ENCODE results near the gene FAM171A1.

DNA sequence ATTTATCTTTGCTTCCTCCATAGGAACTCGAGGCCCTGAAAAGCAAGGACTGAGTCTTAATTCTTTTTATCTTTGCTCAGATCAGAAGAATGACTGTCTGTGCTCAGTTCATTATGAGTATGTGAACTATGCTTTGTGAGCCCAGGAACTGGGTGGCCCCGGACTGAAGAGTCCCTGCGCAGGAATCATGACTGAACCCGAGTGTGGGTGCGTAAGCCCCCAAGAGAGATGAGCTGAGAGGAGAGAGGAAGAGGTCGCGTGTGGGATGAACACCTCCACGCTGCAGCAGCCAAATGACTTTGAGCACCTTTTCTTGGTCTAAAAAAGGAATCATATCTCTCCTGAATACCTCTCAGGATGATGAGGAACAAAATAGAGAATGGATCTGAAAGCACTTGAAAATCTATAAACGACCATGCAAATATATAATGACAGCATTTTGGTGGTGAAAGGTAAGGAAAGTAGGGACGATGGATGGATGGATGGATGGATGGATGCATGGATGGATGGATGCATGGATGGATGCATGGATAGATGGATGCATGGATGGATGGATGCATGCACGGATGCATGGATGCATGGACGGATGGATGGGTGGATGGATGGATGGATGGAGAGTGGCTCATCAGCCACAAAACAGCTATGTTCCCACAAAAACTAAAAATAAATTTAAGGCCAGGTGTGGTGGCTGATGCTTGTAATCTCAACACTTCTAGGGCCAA, 19.8 kb downstream of the FAM171A1 start:
- TF ChIP-seq, protein P1, sequence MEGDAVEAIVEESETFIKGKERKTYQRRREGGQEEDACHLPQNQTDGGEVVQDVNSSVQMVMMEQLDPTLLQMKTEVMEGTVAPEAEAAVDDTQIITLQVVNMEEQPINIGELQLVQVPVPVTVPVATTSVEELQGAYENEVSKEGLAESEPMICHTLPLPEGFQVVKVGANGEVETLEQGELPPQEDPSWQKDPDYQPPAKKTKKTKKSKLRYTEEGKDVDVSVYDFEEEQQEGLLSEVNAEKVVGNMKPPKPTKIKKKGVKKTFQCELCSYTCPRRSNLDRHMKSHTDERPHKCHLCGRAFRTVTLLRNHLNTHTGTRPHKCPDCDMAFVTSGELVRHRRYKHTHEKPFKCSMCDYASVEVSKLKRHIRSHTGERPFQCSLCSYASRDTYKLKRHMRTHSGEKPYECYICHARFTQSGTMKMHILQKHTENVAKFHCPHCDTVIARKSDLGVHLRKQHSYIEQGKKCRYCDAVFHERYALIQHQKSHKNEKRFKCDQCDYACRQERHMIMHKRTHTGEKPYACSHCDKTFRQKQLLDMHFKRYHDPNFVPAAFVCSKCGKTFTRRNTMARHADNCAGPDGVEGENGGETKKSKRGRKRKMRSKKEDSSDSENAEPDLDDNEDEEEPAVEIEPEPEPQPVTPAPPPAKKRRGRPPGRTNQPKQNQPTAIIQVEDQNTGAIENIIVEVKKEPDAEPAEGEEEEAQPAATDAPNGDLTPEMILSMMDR (IDR thresholded peaks at IDR 0.05; ENCODE audit: low read length), result no peak
- no peak for TF ChIP-seq EZH2 (optimal IDR thresholded peaks at IDR 0.05; ENCODE audit: low read depth, low read length)
- no peak for TF ChIP-seq EZH2phosphoT487 (IDR thresholded peaks at IDR 0.05; ENCODE audit: low read length)
